B cell (primary cell): Measurements from ENCODE around the gene CAMTA2.

Source experiments
- CTCF ChIP-seq: fragments of 200-600 bp; IDR thresholded peaks from one replicate; pipeline ENCODE4 v1.8.0; 2022; ENCODE audit warnings: antibody characterized with exemption, mild to moderate bottlenecking
- EZH2 ChIP-seq: IDR thresholded peaks from 2 replicates; pipeline ENCODE4 v1.6.1; 2012; ENCODE audit warnings: borderline replicate concordance, low read depth, mild to moderate bottlenecking, moderate library complexity, low read length; ENCODE audit not compliant: insufficient read depth, poor library complexity, severe bottlenecking

DNA sequence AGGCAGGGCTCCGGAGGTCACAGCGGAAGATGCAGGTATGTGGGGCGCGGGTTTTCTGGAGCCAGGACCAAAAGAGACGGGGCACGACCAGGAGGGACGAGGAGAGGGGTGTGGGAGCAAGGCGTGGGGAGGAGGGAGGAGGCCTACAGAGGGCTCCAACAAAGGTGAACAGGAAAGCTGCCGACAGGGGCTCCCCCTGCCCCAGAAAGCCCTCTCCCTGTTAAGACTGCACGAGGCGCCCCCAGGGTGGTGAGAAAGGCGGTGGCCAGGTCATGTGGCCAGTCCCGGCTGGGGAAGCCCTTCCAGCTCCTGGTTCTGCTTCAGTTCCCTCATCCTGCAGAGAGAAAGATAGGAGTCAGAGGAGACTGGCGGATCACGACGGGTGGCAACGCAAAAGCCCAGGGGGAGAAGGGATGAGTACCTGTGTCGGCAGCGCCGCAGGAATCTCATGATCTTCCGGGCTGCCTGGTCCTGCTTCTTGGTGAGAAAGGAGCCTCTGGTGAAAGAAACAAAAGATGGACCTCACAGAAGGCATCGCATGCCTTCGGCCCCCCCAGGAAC, 18.9 kb downstream of the CAMTA2 start:
- TF ChIP-seq CTCF (no peak), EZH2 (no peak)
